ENCODE results near the gene BBC3.

Gene BBC3

DNA sequence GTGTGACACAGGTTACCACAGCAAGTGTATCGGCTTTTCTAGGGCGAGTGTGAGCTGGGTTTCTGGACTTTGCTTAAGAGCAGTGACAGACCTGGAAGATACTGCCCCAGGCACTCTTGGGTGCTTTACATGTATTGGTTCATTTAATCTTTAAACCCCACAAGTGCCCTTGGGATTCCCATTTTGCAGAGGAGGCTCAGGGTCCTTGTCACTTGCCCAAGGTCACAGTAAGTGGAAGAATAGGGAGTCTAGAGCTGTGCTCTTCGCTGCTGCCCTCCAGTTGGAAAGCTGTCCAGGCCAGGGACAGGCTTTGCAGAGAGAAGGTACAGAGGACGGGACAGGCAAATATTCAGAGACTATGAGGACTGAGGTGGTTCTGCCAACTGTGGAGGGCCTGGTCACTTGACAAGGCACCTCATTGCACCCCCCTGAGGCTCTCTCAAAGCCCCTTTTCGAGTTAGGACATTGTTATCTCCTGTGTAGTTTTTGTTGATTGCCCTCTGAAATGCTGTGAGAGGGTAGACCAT is 42.4 kb downstream of the BBC3 start:
- FAIRE-seq: no peak

DNA sequence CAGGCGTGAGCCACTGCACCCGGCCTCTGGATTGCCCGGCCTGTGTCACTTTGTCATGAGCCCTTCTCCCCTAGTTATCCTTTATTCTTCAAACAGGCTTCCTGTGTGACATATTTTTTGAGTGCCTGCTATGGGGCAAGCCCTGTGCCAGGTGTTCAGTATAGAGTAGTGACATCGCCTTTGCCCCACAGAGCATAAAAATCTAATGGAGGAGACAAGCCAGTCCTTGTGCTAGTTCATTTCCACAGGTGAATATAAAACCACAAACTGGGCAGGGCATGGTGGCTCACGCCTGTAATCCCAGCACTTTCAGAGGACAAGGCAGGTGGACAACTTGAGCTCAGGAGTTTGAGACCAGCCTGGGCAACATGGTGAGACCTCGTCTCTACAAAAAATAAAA is 43.2 kb downstream of the BBC3 start:
- FAIRE-seq: no peak

DNA sequence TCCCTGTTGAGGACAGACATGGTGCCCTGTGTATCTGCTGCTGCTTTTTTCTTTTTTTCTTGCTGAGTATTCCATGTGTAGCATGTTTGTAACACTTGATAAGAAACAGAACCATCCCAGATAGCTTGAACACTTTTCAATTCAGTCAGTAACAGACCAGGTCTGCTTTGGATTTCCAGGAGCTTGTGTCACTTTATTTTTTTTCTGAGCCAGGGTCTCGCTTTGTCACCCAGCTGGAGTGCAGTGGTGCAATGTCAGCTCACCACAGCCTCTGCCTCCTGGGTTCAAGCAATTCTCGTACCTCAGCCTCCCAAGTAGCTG is 43.7 kb downstream of the BBC3 start:
- no peak for FAIRE-seq

DNA sequence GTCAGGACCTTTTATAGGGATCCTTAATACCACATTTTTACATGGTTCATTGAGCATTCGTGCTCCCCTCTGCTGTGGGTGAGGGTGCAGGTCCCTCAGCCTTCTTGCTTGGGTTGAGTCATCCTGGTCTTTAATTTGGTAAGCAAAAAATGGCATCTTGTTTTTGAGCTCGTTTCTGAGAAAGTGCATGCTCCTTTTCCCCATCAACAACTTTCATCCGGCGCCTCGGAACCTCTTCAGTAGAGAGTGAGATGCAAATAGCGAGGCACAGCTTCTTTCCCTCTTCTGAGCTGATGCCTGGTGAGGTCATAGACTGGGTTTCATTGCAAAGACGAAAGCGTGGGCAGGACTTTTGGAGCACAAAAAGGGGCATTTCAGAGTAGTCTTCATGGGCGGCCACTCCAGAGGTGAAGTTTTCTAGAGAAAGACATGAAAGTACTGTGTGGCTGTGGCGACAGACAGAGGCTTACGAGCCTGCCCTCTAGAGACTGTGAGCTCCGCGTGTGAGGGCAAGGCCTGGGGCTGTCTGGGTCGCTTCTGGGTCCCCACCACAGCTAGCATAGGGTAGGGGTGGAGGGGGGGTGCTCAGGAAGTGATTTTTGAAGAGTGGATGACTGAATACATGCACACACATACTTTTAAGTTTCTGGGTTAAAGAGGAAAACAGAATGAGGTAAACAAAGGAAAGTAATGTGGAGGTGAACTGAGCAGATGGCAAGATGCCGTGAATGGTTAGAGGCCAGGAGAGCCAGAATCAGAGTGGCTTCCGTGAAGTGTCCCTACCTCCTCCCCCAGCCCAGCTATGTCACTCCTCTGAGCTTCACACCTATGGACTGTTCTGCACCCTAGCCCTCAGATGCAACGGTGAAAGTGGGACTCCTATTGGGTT is 44.3 kb downstream of the BBC3 start:
- no peak for FAIRE-seq

DNA sequence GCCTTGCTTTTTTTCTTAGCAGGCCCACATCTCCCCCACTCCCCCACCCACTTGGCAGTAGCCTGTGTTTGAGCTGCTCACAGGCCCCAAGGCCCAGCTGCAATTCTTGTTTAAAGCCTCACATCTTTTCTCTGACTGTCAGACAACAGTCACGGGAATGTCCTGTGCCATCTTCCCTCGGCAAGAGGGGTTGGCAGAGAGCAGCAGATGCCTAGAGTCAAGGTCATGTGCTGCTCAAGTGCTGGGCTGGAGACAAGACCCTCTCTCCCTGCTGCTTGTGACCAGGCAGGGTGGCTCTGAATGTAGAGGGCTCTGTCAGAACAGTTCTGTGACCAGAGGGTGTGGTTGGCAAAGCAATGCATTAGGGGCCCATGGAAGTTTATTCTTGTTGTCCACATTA is 47.4 kb downstream of the BBC3 start:
- FAIRE-seq: no peak

DNA sequence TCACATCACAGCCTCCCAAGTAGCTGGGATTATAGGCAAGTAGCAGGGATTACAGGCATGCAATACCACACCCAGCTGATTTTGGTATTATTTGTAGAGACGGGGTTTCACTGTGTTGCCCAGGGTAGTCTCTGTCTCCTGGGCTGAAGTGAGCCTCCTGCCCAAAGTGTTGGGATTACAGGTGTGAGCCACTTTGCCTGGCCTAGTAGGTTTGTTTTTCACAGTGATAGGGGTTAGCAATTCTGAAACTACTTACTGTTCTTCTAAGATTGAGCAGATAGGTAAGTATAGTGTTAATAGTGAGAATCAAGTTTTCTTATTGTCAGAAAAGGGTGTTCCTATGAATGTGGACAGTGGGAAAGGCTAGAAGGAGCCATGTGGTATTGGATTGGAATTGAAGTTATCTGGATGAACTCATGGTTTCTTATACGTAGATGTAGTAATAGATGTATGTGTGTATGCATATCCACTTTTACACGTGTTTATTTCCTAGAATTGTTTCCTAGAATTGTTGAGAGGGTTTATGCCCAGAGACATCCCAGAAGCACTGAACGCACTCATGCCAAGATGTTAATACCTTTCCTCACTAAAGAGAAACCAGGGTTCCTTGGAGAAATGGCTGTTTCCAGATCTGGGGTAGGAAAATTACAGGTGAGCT is 51.2 kb downstream of the BBC3 start:
- no peak for FAIRE-seq

DNA sequence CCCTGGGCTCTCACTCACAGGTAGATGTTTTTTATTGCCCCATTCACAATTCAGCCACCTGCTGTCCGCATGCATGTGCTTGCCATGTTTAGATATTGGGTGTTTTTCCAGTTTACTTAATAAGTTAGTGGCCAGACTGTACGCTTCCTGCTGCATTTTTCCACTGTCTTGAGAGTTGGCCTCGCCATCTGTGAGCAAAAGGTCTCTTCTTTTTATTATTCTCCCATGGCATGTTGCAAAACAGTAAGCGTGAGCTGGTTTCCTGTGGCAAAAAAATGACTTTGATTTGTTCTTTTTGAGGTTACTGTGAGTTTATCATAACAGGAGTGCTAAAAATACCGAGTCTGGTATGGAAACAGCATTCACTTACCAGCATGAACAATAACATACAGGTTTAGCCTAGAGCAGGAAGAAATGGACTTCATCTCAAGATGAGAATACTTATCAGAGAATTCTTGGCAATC is 54.3 kb downstream of the BBC3 start:
- FAIRE-seq: no peak

DNA sequence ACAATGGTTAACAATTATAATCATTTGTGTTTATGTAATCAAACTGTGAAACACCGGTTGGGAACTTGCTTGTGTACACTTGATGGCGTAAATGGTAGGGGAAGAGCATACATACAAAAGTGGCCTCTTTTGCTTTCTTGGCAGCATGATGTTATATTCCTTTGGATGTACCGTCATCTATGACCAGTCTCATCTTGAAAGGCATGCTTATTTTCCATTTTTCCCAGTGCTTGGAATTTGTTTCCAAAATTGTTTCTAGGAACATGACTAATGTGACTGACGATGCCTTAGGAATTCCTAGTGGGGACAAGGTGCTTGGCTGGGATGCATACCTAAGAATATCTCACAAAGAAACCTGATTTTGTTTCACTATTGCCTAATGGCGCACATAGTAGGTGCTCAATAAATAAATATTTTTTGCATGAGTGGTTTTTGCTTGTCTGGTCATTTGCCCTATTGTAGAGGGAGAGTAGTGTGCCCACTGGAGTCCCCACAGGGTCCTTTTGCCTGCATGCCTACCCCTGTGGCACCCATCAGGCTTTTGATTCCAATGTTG is 54.9 kb downstream of the BBC3 start:
- no peak for FAIRE-seq

DNA sequence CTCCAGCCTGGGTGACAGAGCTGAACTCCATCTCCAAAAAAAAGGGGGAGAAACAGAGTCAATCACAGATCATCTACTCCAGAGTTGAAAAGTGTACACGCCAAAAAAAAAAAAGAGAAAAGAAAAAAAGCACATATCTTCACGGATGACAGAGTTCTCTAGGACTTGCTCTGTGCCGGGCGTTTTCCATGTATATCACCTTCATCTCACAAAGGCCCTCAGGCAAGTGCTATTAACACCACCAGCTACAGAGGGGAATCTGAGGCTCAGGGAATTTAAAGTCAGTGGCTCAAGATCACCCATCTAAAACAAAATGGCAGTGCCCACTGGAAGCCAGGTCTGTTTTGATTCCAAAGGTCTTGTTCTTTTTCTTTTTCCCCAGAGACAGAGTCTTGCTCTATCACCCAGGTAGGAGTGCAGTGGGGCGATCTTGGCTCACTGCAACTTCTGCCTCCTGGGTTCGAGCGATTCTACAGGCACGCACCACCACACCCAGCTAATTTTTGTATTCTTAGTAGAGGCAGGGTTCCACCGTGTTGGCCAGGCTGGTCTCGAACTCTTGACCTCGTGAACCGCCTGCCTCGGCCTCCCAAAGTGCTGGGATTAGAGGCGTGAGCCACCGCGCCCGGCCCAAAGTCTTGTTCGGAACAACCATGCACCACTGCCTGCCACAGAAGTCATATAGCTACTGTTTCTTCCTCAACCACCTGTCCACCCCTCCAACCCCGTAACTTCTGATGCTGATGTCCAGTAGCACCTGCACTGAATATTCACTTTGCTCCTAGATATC is 58.1 kb downstream of the BBC3 start:
- no peak for FAIRE-seq
